ENCODE measurements around the gene APOO.

Gene APOO

DNA sequence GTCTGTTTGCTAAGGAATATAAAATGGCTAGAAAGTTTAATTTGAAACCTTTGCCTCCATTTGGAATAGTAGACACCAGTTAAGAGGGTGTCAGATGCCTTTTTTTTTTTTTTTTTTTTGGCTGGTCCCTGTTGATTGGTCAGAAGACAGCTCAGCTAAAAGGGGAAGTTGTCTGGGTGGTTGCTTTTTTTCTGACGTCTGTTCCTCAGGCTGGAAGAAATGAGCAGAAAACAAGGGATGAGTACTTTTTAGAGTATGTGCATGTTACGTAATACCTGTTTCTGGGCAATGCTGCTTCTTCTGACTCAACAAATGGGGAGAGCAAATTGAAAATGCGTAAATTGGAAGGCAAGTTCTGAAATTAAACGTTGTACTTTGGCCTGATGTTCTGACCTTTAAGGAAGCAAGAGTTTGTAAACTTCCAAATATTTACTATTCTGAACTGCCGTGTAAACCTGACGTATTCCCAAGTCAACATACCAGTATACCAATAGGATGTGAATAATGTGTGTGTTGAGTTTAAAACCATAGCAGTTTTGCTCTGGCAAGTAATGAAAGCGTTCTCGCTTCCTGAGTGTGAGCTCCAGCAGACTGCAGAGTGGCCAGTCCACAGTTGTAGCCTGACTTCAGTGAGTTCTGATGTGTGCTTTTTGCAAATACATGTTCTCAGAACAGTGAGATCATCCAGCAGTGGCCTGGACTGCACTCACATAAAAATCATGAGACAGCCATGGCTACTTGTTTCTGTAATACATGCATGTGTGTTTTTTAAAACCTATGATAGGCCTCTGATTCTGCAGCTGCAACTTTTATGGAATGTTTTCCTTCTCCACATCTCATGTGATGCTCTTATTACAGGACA is 123.0 kb downstream of the APOO start:
- DNase-seq (ENCODE audit: low spot score) = no peak

GRCh38 chrX:23783589-23784469 is 123.9 kb downstream of the APOO start:
- DNase-seq (ENCODE audit: low spot score) = no peak
